Caco-2 (cell line): ENCODE data around the gene PIK3C2A. TPM values are rescaled to one million over a fixed set of nuclear protein-coding genes. Genes with fewer than 3 reads are reported as not detected.
"Not testable (repeated sequence)": the region's sequence is repeated elsewhere in the genome, so short reads cannot be mapped to it uniquely, and the experiment has no call there.

ENCODE experiments used
- BruUV-seq: library from RNA; stranded (reverse); fragments of 400-500 nt; replicated peaks from 2 replicates; lab custom pipeline; 2021; lab: Mats Ljungman, UMichigan
- CTCF ChIA-PET: fragments of 300-600 bp; sonication (Branson Sonifier 250); formaldehyde crosslinking; loops from one replicate; lab custom pipeline; 2022; ENCODE audit warnings: antibody characterized with exemption; lab: Charles Lee
- POLR2A ChIA-PET: fragments of 300-600 bp; sonication (Branson Sonifier 250); formaldehyde crosslinking; loops from one replicate; lab custom pipeline; 2022; ENCODE audit warnings: antibody characterized with exemption; lab: Charles Lee
- DNase-seq, 2 experiments: peaks; one replicate each; pipeline versions ENCODE4 v3.0.0 to v3.0.0-alpha.2; 2020 to 2022
- H3K27me3 ChIP-seq: replicated peaks from 2 replicates; pipeline ENCODE4 v1.6.0; 2011; ENCODE audit warnings: low read length; ENCODE audit not compliant: control insufficient read depth, insufficient read depth
- H3K36me3 ChIP-seq: 2 replicates; pipeline ENCODE4 v1.5.1; 2011; ENCODE audit warnings: low read length; ENCODE audit not compliant: control insufficient read depth, insufficient read depth
- H3K4me1 ChIP-seq: fragments of 250-450 bp; sonication (Bioruptor Pico); 2 replicates; pipeline ENCODE4 v1.5.1; 2020; ENCODE audit warnings: mild to moderate bottlenecking
- H3K4me3 ChIP-seq: 2 replicates; pipeline ENCODE4 v1.5.1; 2011; ENCODE audit warnings: low read depth, mild to moderate bottlenecking, control low read depth, low read length
- H3K9me3 ChIP-seq: fragments of 250-450 bp; sonication (Bioruptor Pico); 2 replicates; pipeline ENCODE4 v1.5.1; 2020; ENCODE audit warnings: mild to moderate bottlenecking, moderate library complexity
- H3K27ac Mint-ChIP-seq: one replicate; pipeline ENCODE4 v1.8.0; 2022; ENCODE audit warnings: mixed read lengths; ENCODE audit not compliant: unreplicated experiment
- H3K27me3 Mint-ChIP-seq: one replicate; pipeline ENCODE4 v1.8.0; 2022; ENCODE audit warnings: mixed read lengths; ENCODE audit not compliant: insufficient read depth, unreplicated experiment
- H3K36me3 Mint-ChIP-seq: one replicate; pipeline ENCODE4 v1.8.0; 2022; ENCODE audit warnings: mild to moderate bottlenecking, mixed read lengths; ENCODE audit not compliant: insufficient read depth, unreplicated experiment
- H3K4me1 Mint-ChIP-seq: one replicate; pipeline ENCODE4 v1.8.0; 2022; ENCODE audit warnings: low read depth, mixed read lengths; ENCODE audit not compliant: unreplicated experiment
- H3K4me3 Mint-ChIP-seq: one replicate; pipeline ENCODE4 v1.8.0; 2022; ENCODE audit warnings: mild to moderate bottlenecking, moderate library complexity, mixed read lengths; ENCODE audit not compliant: unreplicated experiment
- H3K9me3 Mint-ChIP-seq: one replicate; pipeline ENCODE4 v1.8.0; 2022; ENCODE audit warnings: mixed read lengths; ENCODE audit not compliant: unreplicated experiment
- intact Hi-C: fragments of 100-400 bp; cut with micrococcal nuclease; formaldehyde crosslinking; loops from one replicate; pipeline ENCODE4 v1.10.0; 2022; ENCODE audit not compliant: unreplicated experiment
- total RNA-seq: library from RNA; stranded (reverse); gene quantifications from 2 replicates; pipeline ENCODE4 v1.2.3, GENCODE V29; 2022
- TF ChIP-seq, protein P1 (sequence below), 2 experiments: fragments of 200-600 bp in 1 of 2; IDR thresholded peaks; 1 replicate in 1 of 2; 2 replicates in 1 of 2; pipeline versions ENCODE4 v1.5.1 to v1.8.0; 2011 to 2022; ENCODE audit warnings: antibody characterized with exemption in 1 of 2, control low read depth in 1 of 2, inconsistent platforms in 1 of 2, low read depth in 1 of 2, low read length in 1 of 2, mild to moderate bottlenecking in 1 of 2, moderate library complexity in 1 of 2; ENCODE audit not compliant: insufficient read depth in 1 of 2, severe bottlenecking in 1 of 2, unreplicated experiment in 1 of 2

The PIK3C2A gene
- total RNA-seq, 1 experiment from 2014 or later: 138 TPM

DNA sequence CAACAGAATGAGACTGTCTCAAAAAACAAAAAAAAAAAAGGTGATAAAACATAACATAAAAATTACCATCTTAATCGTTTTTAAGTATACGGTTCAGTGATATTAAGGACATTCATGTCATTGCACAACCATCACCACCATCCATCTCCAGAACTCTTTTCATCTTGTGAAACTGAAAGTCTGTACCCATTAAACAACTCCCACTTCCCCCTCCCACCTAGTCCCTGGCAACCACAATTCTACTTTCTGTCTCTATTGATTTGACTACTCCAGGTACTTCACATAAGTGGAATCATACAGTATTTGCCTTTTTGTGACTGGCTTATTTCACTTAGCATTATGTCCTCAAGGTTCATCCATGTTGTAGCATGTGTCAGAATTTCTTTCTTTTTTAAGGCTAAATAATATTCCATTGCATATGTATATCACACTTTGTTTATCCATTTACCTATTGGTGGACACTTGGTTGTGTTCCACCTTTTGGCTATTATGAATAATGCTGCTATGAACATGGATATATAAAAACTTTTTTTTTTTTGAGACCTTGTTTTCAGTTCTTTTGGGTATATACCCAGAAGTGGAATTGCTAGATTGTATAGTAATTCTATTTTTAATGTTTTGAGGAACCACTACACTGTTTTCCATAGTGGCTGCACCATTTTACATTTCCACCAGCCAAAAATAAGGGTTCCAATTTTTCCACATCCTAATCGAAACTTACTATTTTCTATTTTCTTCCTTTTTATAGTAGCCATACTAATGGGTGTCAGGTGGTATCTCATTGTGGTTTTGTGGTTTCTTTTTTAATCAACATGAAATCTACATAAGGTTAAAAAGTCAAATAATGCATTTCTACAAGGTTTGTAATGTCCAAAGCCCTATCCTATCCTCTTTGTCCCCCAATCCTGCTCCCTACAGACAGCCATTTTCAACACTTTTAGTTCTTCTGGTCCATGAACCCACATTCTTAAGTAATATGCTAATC, 23.4 kb upstream of the PIK3C2A start:
- no peaks in the 10 kb centered on the region for H3K9me3 Mint-ChIP-seq
- no TSS peak for BruUV-seq
- no peaks in the 10 kb centered on the region for H3K9me3 ChIP-seq
- peaks cover 6% of the 10 kb centered on the region for H3K4me1 Mint-ChIP-seq
- no peaks in the 10 kb centered on the region for H3K36me3 ChIP-seq
- ChIA-PET CTCF (no interaction called here), POLR2A (no interaction called here)
- H3K4me3 Mint-ChIP-seq: no peak overlapping the region
- H3K27me3 Mint-ChIP-seq: no peaks in the 10 kb centered on the region
- TF ChIP-seq, protein P1, sequence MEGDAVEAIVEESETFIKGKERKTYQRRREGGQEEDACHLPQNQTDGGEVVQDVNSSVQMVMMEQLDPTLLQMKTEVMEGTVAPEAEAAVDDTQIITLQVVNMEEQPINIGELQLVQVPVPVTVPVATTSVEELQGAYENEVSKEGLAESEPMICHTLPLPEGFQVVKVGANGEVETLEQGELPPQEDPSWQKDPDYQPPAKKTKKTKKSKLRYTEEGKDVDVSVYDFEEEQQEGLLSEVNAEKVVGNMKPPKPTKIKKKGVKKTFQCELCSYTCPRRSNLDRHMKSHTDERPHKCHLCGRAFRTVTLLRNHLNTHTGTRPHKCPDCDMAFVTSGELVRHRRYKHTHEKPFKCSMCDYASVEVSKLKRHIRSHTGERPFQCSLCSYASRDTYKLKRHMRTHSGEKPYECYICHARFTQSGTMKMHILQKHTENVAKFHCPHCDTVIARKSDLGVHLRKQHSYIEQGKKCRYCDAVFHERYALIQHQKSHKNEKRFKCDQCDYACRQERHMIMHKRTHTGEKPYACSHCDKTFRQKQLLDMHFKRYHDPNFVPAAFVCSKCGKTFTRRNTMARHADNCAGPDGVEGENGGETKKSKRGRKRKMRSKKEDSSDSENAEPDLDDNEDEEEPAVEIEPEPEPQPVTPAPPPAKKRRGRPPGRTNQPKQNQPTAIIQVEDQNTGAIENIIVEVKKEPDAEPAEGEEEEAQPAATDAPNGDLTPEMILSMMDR (IDR thresholded peaks at IDR 0.05; ENCODE audit: insufficient read depth in 1 of 2, low read depth in 1 of 2, low read length in 1 of 2, severe bottlenecking in 1 of 2, unreplicated experiment in 1 of 2): no peak
- H3K27me3 ChIP-seq: no peaks in the 10 kb centered on the region
- H3K4me1 ChIP-seq: no peaks in the 10 kb centered on the region
- intact Hi-C loops: loop anchor here (1.0 to 2.0 kb wide), 3 partner anchors 122 to 242 kb away; no protein-coding TSS in a partner anchor
- H3K27ac Mint-ChIP-seq: no peak overlapping the region
- H3K36me3 Mint-ChIP-seq: no peaks in the 10 kb centered on the region
- DNase-seq: no peak
- no peak overlapping the region for H3K4me3 ChIP-seq

DNA sequence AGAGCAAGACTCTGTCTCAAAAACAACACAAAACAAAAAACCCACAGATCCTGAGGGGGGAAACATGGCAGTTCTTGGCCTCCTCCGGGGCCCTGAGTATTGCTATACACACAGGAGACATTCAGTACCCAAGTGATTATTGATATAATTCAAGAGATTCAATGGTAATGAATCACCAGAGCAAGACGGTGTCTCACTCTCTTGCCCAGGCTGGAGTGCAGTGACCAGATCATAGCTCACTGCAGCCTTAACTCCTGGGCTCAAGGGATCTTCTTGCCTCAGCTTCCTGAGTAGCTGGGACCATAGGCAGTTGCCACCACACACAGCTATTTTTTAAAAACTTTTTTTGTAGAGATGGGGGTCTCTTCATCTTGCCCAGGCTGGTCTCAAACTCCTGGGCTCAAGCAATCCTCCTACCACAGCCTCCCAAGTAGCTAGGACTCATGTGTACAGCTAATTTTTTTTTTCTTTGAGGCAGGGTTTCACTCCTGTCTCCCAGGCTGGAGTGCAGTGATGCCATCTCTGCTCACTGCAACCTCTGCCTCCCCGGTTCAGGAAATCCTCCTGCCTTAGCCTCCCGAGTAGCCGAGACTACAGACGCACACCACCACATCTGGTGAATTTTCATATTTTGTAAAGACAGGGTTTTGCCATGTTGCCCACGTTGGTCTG, 21.8 kb upstream of the PIK3C2A start:
- no peaks in the 10 kb centered on the region for H3K27me3 ChIP-seq
- Mint-ChIP-seq H3K27ac (peak overlapping the region; percentile 35), H3K27me3 (no peaks in the 10 kb centered on the region), H3K9me3 (no peaks in the 10 kb centered on the region), H3K36me3 (no peaks in the 10 kb centered on the region), H3K4me3 (no peak overlapping the region), H3K4me1 (peaks cover 11% of the 10 kb centered on the region)
- TF ChIP-seq, protein P1 (IDR thresholded peaks at IDR 0.05; ENCODE audit: insufficient read depth in 1 of 2, low read depth in 1 of 2, low read length in 1 of 2, severe bottlenecking in 1 of 2, unreplicated experiment in 1 of 2): no peak
- POLR2A ChIA-PET: no interaction called here
- H3K4me3 ChIP-seq: no peak overlapping the region
- intact Hi-C loops: loop anchor here (1.0 to 2.0 kb wide), 3 partner anchors 123 to 244 kb away; no protein-coding TSS in a partner anchor
- CTCF ChIA-PET: interaction anchor here (0.8 to 1.3 kb wide), 6 partner anchors 20 to 157 kb away, joined by 3 to 6 read pairs (median 4); no protein-coding TSS in a partner anchor
- no TSS peak for BruUV-seq
- no peaks in the 10 kb centered on the region; the same call in 1 of the 2 replicates for H3K4me1 ChIP-seq
- no peak for DNase-seq
- H3K36me3 ChIP-seq: no peaks in the 10 kb centered on the region
- H3K9me3 ChIP-seq: no peaks in the 10 kb centered on the region

DNA sequence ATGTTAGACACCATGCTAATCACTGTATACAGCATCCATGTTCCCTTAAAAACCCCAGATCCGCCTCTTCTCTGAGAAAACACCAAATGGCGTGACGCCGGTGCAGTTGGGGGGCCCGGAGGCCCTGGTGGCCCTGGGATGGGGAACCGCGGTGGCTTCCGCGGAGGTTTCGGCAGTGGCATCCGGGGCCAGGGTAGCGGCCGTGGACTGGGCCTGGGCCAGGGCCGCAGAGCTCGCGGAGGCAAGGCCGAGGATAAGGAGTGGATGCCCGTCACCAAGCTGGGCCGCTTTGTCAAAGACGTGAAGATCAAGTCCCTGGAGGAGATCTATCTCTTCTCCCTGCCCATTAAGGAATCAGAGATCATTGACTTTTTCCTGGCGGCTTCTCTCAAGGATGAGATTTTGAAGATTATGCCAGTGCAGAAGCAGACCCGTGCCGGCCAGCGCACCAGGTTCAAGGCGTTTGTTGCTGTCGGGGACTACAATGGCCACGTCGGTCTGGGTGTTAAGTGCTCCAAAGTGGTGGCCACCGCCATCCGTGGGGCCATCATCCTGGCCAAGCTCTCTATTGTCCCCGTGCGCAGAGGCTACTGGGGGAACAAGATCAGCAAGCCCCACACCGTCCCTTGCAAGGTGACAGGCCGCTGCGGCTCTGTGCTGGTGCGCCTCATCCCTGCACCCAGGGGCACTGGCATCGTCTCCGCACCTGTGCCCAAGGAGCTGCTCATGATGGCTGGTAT, 20.6 kb upstream of the PIK3C2A start:
- H3K36me3 Mint-ChIP-seq, DNase-seq, CTCF ChIA-PET, H3K27ac Mint-ChIP-seq, POLR2A ChIA-PET, H3K4me3 ChIP-seq, H3K36me3 ChIP-seq, BruUV-seq, H3K4me3 Mint-ChIP-seq, H3K9me3 Mint-ChIP-seq, H3K4me1 ChIP-seq, H3K27me3 ChIP-seq, H3K27me3 Mint-ChIP-seq, H3K9me3 ChIP-seq, intact Hi-C loops: not testable (repeated sequence)
- peaks cover 19% of the 10 kb centered on the region for H3K4me1 Mint-ChIP-seq
